ENCODE data around the gene POLDIP2. TPM values are rescaled to one million over a fixed set of nuclear protein-coding genes. Genes with fewer than 3 reads are reported as not detected.

Gene POLDIP2
- total RNA-seq, 1 experiment from 2014 or later = 105 TPM

DNA sequence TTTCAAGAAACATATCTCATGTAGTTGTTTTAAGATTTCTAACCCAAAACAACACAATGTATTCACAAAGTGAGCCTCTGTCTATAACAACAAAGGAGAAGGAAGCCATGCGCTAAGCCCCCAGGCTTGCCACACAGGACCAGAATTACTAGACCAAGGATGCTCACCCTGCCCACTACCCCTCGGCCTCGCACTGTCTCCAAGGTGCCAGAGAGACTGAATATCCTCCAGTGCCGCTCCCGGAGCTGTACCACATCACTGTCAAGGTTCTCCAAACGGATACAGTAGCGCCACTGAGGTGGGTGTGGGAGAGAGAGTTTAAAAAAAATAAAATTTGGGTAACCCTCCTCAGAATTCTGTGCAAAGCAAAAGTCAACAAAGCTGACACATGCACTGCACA, 7.1 kb downstream of the POLDIP2 start:
- ChIA-PET CTCF (interaction anchor here (0.6 kb wide), 1 partner anchor 12 kb away, joined by 3 read pairs; no protein-coding TSS in a partner anchor), POLR2A (interaction anchor here (1.1 kb wide), 1 partner anchor 30 kb away, joined by 3 read pairs; no protein-coding TSS in a partner anchor)
- peaks cover 88% of the 10 kb centered on the region for H3K36me3 Mint-ChIP-seq (ENCODE audit: insufficient read depth, unreplicated experiment)
- DNase-seq (ENCODE audit: unreplicated experiment) = no peak
- peaks cover 12% of the 10 kb centered on the region for H3K4me1 Mint-ChIP-seq (ENCODE audit: insufficient read depth, unreplicated experiment)
- no peak overlapping the region for H3K27ac Mint-ChIP-seq (ENCODE audit: low read depth, unreplicated experiment)
- H3K4me3 Mint-ChIP-seq (ENCODE audit: unreplicated experiment) = no peak overlapping the region
- BruUV-seq (replicated peaks) = no TSS peak
- no peaks in the 10 kb centered on the region for H3K9me3 Mint-ChIP-seq (ENCODE audit: unreplicated experiment)
- no peaks in the 10 kb centered on the region for H3K27me3 Mint-ChIP-seq (ENCODE audit: insufficient read depth, unreplicated experiment)
- intact Hi-C loops (cut with micrococcal nuclease) = no loop called here
- TF ChIP-seq, protein P1, sequence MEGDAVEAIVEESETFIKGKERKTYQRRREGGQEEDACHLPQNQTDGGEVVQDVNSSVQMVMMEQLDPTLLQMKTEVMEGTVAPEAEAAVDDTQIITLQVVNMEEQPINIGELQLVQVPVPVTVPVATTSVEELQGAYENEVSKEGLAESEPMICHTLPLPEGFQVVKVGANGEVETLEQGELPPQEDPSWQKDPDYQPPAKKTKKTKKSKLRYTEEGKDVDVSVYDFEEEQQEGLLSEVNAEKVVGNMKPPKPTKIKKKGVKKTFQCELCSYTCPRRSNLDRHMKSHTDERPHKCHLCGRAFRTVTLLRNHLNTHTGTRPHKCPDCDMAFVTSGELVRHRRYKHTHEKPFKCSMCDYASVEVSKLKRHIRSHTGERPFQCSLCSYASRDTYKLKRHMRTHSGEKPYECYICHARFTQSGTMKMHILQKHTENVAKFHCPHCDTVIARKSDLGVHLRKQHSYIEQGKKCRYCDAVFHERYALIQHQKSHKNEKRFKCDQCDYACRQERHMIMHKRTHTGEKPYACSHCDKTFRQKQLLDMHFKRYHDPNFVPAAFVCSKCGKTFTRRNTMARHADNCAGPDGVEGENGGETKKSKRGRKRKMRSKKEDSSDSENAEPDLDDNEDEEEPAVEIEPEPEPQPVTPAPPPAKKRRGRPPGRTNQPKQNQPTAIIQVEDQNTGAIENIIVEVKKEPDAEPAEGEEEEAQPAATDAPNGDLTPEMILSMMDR (IDR thresholded peaks at IDR 0.05; ENCODE audit: unreplicated experiment) = no peak

DNA sequence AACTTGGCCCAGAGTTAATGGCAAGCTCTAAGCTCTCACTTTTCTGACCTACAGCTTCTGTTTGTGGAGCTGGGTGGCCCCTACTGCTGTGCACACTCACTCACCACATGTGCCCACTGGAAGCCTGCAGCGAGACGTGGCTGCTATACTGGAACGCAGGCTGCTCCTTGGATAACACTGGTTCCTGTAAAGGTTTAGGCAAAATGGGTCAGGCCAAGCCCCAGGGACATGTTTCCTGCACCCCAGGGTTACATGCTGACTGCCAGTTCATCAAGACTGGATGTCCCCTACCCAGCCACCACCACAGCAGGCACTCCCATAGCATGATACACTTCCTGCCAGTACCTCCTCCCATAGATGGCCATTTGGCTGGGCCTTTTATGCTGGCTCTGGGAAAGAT, 8.3 kb downstream of the POLDIP2 start:
- Mint-ChIP-seq H3K9me3 (ENCODE audit: unreplicated experiment) (no peaks in the 10 kb centered on the region), H3K4me3 (ENCODE audit: unreplicated experiment) (no peak overlapping the region), H3K4me1 (ENCODE audit: insufficient read depth, unreplicated experiment) (peaks cover 12% of the 10 kb centered on the region), H3K36me3 (ENCODE audit: insufficient read depth, unreplicated experiment) (peaks cover 88% of the 10 kb centered on the region), H3K27ac (ENCODE audit: low read depth, unreplicated experiment) (no peak overlapping the region), H3K27me3 (ENCODE audit: insufficient read depth, unreplicated experiment) (no peaks in the 10 kb centered on the region)
- intact Hi-C loops (cut with micrococcal nuclease) = no loop called here
- CTCF ChIA-PET = interaction anchor here (1.0 to 4.4 kb wide), 3 partner anchors 9 to 144 kb away, joined by 3 to 23 read pairs (median 11); partner anchors contain the start of genes POLDIP2 and VTN
- no TSS peak for BruUV-seq (replicated peaks)
- TF ChIP-seq, protein P1 (IDR thresholded peaks at IDR 0.05; ENCODE audit: unreplicated experiment) = no peak
- POLR2A ChIA-PET = interaction anchor here (1.1 to 5.8 kb wide), 3 partner anchors 9 to 14 kb away, joined by 3 to 85 read pairs (median 7); partner anchors contain the start of genes IFT20 and TNFAIP1
- no peak for DNase-seq (ENCODE audit: unreplicated experiment)

DNA sequence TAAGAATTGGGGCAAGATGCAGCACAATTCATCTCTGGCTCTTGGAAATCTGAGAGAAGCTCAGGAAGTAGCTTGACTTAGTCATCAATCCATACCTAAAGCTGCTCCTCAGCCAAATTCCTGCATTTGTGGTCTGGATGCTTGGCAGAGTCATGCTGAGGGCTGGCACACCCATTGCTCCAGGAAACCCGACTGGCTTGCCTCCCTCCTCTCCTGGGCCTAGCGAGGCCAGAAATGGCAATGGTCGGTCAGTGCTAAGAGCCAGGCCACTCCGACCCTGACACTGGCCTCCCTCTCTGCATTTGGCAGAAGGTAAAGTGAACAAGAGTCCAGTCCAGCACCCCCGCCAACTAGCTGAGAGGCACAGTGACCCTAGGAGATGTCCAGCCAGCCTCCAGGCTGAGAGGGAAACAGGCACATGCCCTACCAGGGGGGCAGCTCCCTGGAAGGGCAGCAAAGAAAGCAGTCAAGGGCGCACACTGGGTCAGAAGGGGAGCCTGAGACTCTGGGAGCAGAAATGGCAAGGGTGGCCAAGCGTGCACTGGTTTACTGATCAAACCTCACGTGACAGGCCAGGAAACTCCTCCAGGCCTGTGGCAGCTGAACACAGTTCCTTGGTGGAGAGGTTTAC, 10.0 kb downstream of the POLDIP2 start:
- intact Hi-C loops (cut with micrococcal nuclease) = no loop called here
- H3K27ac Mint-ChIP-seq (ENCODE audit: low read depth, unreplicated experiment) = peak overlapping the region; percentile 54
- no peaks in the 10 kb centered on the region for H3K27me3 Mint-ChIP-seq (ENCODE audit: insufficient read depth, unreplicated experiment)
- no peak overlapping the region for H3K4me3 Mint-ChIP-seq (ENCODE audit: unreplicated experiment)
- peaks cover 12% of the 10 kb centered on the region for H3K4me1 Mint-ChIP-seq (ENCODE audit: insufficient read depth, unreplicated experiment)
- TF ChIP-seq, protein P1 (IDR thresholded peaks at IDR 0.05; ENCODE audit: unreplicated experiment) = no peak
- DNase-seq (ENCODE audit: unreplicated experiment) = peak; percentile 91
- ChIA-PET POLR2A (interaction anchor here (0.7 to 5.8 kb wide), 21 partner anchors 9 to 148 kb away, joined by 3 to 85 read pairs (median 4); partner anchors contain the start of genes IFT20, POLDIP2, TMEM97 and TNFAIP1), CTCF (interaction anchor here (0.6 to 4.4 kb wide), 13 partner anchors 9 to 194 kb away, joined by 3 to 23 read pairs (median 4); partner anchors contain the start of gene POLDIP2)
- TSS peak; percentile 30 for BruUV-seq (replicated peaks)
- peaks cover 86% of the 10 kb centered on the region for H3K36me3 Mint-ChIP-seq (ENCODE audit: insufficient read depth, unreplicated experiment)
- no peaks in the 10 kb centered on the region for H3K9me3 Mint-ChIP-seq (ENCODE audit: unreplicated experiment)

DNA sequence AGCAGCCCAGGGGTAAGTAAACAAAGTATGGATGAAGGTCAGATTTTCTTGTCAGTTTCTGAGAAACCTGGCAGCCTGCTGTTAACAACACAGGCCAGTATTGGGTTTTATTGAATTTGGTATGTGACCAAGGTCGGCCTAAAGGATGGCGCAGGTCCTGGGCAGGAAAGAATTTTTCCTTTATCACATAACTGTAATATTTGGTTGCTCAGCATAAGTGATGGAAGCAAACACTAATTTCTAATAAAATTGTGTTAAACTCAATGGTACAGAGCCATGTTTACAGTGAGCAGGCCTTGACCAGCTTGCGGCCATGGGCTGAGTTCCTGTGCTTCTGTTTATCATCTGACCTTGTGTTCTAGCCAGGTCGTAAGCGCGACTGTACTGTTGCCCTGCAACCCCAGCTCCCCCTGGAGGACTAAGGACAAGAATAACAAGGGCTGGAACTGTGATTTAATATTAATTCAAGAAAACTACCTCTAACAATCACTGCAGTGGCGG, 10.5 kb downstream of the POLDIP2 start:
- ChIA-PET CTCF (interaction anchor here (0.6 to 4.4 kb wide), 15 partner anchors 8 to 146 kb away, joined by 3 to 23 read pairs (median 4); partner anchors contain the start of genes IFT20, POLDIP2 and TNFAIP1), POLR2A (interaction anchor here (0.6 to 5.8 kb wide), 20 partner anchors 9 to 276 kb away, joined by 3 to 85 read pairs (median 4); partner anchors contain the start of genes IFT20, POLDIP2, TMEM97 and TNFAIP1)
- no peak for DNase-seq (ENCODE audit: unreplicated experiment)
- intact Hi-C loops (cut with micrococcal nuclease) = no loop called here
- Mint-ChIP-seq H3K4me1 (ENCODE audit: insufficient read depth, unreplicated experiment) (peaks cover 12% of the 10 kb centered on the region), H3K27me3 (ENCODE audit: insufficient read depth, unreplicated experiment) (no peaks in the 10 kb centered on the region), H3K36me3 (ENCODE audit: insufficient read depth, unreplicated experiment) (peaks cover 87% of the 10 kb centered on the region), H3K4me3 (ENCODE audit: unreplicated experiment) (no peak overlapping the region), H3K27ac (ENCODE audit: low read depth, unreplicated experiment) (peak overlapping the region; percentile 59), H3K9me3 (ENCODE audit: unreplicated experiment) (no peaks in the 10 kb centered on the region)
- TF ChIP-seq, protein P1 (IDR thresholded peaks at IDR 0.05; ENCODE audit: unreplicated experiment) = no peak
- BruUV-seq (replicated peaks) = no TSS peak
